ENCODE data around the gene LRRC43.

DNA sequence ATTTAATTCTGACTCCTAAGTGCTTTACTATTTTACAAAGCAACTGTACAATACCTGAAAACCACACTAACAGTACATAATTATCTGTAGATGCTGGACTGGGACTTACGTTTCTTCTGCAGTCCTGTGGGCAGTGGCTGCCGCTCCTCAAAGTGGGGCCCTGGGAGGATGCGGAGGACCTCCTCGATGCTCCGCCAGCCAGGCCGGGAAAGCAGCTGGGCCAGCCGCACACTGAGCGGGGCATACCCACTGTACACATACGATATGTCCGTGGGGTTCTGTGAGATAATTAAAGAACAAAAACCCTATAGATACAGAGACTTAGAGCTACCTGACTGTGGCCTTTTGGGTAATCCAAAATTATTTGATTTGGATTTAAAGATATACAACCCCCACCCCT lies 49.8 kb downstream of the LRRC43 start:
- TF ChIP-seq, protein P1, sequence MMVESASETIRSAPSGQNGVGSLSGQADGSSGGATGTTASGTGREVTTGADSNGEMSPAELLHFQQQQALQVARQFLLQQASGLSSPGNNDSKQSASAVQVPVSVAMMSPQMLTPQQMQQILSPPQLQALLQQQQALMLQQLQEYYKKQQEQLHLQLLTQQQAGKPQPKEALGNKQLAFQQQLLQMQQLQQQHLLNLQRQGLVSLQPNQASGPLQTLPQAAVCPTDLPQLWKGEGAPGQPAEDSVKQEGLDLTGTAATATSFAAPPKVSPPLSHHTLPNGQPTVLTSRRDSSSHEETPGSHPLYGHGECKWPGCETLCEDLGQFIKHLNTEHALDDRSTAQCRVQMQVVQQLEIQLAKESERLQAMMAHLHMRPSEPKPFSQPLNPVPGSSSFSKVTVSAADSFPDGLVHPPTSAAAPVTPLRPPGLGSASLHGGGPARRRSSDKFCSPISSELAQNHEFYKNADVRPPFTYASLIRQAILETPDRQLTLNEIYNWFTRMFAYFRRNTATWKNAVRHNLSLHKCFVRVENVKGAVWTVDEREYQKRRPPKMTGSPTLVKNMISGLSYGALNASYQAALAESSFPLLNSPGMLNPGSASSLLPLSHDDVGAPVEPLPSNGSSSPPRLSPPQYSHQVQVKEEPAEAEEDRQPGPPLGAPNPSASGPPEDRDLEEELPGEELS (CRISPR knock-in tag; IDR thresholded peaks at IDR 0.05), result no peak
- TF ChIP-seq, protein P2, sequence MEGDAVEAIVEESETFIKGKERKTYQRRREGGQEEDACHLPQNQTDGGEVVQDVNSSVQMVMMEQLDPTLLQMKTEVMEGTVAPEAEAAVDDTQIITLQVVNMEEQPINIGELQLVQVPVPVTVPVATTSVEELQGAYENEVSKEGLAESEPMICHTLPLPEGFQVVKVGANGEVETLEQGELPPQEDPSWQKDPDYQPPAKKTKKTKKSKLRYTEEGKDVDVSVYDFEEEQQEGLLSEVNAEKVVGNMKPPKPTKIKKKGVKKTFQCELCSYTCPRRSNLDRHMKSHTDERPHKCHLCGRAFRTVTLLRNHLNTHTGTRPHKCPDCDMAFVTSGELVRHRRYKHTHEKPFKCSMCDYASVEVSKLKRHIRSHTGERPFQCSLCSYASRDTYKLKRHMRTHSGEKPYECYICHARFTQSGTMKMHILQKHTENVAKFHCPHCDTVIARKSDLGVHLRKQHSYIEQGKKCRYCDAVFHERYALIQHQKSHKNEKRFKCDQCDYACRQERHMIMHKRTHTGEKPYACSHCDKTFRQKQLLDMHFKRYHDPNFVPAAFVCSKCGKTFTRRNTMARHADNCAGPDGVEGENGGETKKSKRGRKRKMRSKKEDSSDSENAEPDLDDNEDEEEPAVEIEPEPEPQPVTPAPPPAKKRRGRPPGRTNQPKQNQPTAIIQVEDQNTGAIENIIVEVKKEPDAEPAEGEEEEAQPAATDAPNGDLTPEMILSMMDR (IDR thresholded peaks at IDR 0.05), result no peak
- TF ChIP-seq, protein P3, sequence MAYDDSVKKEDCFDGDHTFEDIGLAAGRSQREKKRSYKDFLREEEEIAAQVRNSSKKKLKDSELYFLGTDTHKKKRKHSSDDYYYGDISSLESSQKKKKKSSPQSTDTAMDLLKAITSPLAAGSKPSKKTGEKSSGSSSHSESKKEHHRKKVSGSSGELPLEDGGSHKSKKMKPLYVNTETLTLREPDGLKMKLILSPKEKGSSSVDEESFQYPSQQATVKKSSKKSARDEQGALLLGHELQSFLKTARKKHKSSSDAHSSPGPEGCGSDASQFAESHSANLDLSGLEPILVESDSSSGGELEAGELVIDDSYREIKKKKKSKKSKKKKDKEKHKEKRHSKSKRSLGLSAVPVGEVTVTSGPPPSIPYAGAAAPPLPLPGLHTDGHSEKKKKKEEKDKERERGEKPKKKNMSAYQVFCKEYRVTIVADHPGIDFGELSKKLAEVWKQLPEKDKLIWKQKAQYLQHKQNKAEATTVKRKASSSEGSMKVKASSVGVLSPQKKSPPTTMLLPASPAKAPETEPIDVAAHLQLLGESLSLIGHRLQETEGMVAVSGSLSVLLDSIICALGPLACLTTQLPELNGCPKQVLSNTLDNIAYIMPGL (CRISPR knock-in tag; IDR thresholded peaks at IDR 0.05), result no peak
- no peak for TF ChIP-seq CREB1 (CRISPR knock-in tag; IDR thresholded peaks at IDR 0.05)
- TF ChIP-seq, protein P4, sequence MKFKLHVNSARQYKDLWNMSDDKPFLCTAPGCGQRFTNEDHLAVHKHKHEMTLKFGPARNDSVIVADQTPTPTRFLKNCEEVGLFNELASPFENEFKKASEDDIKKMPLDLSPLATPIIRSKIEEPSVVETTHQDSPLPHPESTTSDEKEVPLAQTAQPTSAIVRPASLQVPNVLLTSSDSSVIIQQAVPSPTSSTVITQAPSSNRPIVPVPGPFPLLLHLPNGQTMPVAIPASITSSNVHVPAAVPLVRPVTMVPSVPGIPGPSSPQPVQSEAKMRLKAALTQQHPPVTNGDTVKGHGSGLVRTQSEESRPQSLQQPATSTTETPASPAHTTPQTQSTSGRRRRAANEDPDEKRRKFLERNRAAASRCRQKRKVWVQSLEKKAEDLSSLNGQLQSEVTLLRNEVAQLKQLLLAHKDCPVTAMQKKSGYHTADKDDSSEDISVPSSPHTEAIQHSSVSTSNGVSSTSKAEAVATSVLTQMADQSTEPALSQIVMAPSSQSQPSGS (CRISPR knock-in tag; IDR thresholded peaks at IDR 0.05; ENCODE audit: borderline replicate concordance, low read depth), result no peak
- TF ChIP-seq ETV6 (CRISPR knock-in tag; IDR thresholded peaks at IDR 0.05), result no peak
- TF ChIP-seq EMX1 (CRISPR knock-in tag; IDR thresholded peaks at IDR 0.05), result no peak
- no peak for TF ChIP-seq ZNF138 (CRISPR knock-in tag; conservative IDR thresholded peaks at IDR 0.05)
- TF ChIP-seq ATF1 (CRISPR knock-in tag; IDR thresholded peaks at IDR 0.05), result no peak
